ENCODE measurements around the gene PIGP.

DNA sequence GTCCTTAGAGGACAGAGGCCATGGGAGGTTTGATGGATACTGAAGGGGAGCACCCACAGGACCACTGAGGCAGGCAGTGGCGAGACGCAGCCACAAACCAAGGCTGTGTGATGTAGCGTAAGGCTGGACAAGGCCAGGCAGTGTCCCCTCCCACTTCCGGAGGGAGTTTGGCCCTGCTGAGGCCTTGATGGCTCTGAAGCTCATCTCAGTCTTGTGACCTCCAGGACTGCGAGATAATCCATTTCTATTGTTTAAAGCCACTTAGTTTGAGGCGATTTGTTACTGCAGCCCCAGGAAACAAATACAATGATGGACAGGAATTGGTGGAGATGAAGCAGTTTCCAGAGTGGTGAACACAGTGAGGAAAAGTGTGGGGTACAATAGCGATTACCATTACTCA lies 15.3 kb downstream of the PIGP start:
- TF ChIP-seq, protein P1, sequence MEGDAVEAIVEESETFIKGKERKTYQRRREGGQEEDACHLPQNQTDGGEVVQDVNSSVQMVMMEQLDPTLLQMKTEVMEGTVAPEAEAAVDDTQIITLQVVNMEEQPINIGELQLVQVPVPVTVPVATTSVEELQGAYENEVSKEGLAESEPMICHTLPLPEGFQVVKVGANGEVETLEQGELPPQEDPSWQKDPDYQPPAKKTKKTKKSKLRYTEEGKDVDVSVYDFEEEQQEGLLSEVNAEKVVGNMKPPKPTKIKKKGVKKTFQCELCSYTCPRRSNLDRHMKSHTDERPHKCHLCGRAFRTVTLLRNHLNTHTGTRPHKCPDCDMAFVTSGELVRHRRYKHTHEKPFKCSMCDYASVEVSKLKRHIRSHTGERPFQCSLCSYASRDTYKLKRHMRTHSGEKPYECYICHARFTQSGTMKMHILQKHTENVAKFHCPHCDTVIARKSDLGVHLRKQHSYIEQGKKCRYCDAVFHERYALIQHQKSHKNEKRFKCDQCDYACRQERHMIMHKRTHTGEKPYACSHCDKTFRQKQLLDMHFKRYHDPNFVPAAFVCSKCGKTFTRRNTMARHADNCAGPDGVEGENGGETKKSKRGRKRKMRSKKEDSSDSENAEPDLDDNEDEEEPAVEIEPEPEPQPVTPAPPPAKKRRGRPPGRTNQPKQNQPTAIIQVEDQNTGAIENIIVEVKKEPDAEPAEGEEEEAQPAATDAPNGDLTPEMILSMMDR (IDR thresholded peaks at IDR 0.05) = no peak
- no peak for TF ChIP-seq EZH2 (IDR thresholded peaks at IDR 0.05; ENCODE audit: borderline replicate concordance, insufficient read depth, low read depth, low read length, poor library complexity, severe bottlenecking)

All from B cell (primary cell).